GM12878 (cell line): Measurements from ENCODE around the gene BNIP3. TPM values are rescaled to one million over a fixed set of nuclear protein-coding genes. Genes with fewer than 3 reads are reported as not detected.
"Not testable (repeated sequence)": the region's sequence is repeated elsewhere in the genome, so short reads cannot be mapped to it uniquely, and the experiment has no call there.

Experiments used
- ATAC-seq: fragments of 200-7000 bp; cut with Tn5 transposase; 3 replicates; pipeline ENCODE4 v1.9.1; 2020; ENCODE audit warnings: mild to moderate bottlenecking, moderate library complexity
- BruUV-seq: library from RNA; stranded (reverse); fragments of 400-500 nt; replicated peaks from 2 replicates; lab custom pipeline; 2021; lab: Mats Ljungman, UMichigan
- CTCF ChIA-PET: fragments of 300-600 bp; sonication (Branson Sonifier 250); formaldehyde crosslinking; extraction: SDS; loops from one replicate; lab custom pipeline; 2021; ENCODE audit warnings: inconsistent platforms; lab: Yijun Ruan, JAX
- POLR2A ChIA-PET: fragments of 350-600 bp; formaldehyde crosslinking; extraction: SDS; loops from one replicate; lab custom pipeline; 2021; ENCODE audit warnings: inconsistent platforms; lab: Charles Lee
- RAD21 ChIA-PET: fragments of 300-600 bp; sonication (Branson Sonifier 250); formaldehyde crosslinking; loops from one replicate; lab custom pipeline; 2023; ENCODE audit warnings: antibody characterized with exemption; ENCODE audit not compliant: unreplicated experiment; lab: Charles Lee
- SMC1A ChIA-PET: fragments of 300-600 bp; sonication (Branson Sonifier 250); formaldehyde crosslinking; loops from one replicate; lab custom pipeline; 2023; ENCODE audit not compliant: unreplicated experiment, uncharacterized antibody; lab: Charles Lee
- DNase-seq: peaks from one replicate; pipeline ENCODE4 v3.0.0-alpha.2; 2011; ENCODE audit warnings: low read depth, low spot score
- FAIRE-seq: peaks from 3 replicates; lab custom pipeline; 2011; peaks lifted over from hg19 to GRCh38; lab: Jason Lieb, UNC
- H2AFZ ChIP-seq: 2 replicates; pipeline ENCODE4 v1.6.0; 2011; ENCODE audit warnings: low read depth, low read length, control low read depth; ENCODE audit not compliant: control insufficient read depth
- H3K27ac ChIP-seq: 2 replicates; pipeline ENCODE4 v1.5.1; 2011; ENCODE audit warnings: control low read depth; ENCODE audit not compliant: control insufficient read depth, insufficient read depth
- H3K27me3 ChIP-seq, 2 experiments: replicated peaks in 1 of 2; 2 replicates each; pipeline versions ENCODE4 v1.6.0 to v1.6.1; 2011; ENCODE audit warnings: low read length in 1 of 2; ENCODE audit not compliant: control insufficient read depth in 2 of 2, insufficient read depth in 2 of 2
- H3K36me3 ChIP-seq, 2 experiments: 2 replicates each; pipeline ENCODE4 v1.5.1; 2011; ENCODE audit warnings: low read length in 1 of 2; ENCODE audit not compliant: control insufficient read depth in 2 of 2, insufficient read depth in 2 of 2
- H3K4me1 ChIP-seq: 2 replicates; pipeline ENCODE4 v1.6.1; 2011; ENCODE audit warnings: mild to moderate bottlenecking, low read length, moderate library complexity, mixed read lengths; ENCODE audit not compliant: control insufficient read depth, insufficient read depth
- H3K4me2 ChIP-seq: 2 replicates; pipeline ENCODE4 v1.6.0; 2011; ENCODE audit warnings: control low read depth; ENCODE audit not compliant: control insufficient read depth, insufficient read depth
- H3K4me3 ChIP-seq: fragments of 200-600 bp; sonication (generic); 2 replicates; pipeline ENCODE4 v1.5.1; 2016
- H3K79me2 ChIP-seq: 2 replicates; pipeline ENCODE4 v1.6.0; 2011; ENCODE audit warnings: low read length; ENCODE audit not compliant: control insufficient read depth, insufficient read depth
- H3K9ac ChIP-seq: 2 replicates; pipeline ENCODE4 v1.8.0; 2011; ENCODE audit warnings: low read length, control low read depth, mixed read lengths; ENCODE audit not compliant: control insufficient read depth, insufficient read depth
- H3K9me3 ChIP-seq: replicated peaks from 3 replicates; pipeline ENCODE4 v1.5.1; 2011; ENCODE audit warnings: mild to moderate bottlenecking, low read length; ENCODE audit not compliant: control insufficient read depth, insufficient read depth
- H4K20me1 ChIP-seq: 2 replicates; pipeline ENCODE4 v1.6.0; 2011; ENCODE audit not compliant: control insufficient read depth, insufficient read depth
- CBX3 ChIP-seq: fragments of 200-600 bp; sonication (generic); IDR thresholded peaks from 2 replicates; pipeline ENCODE4 v1.6.1; 2016; ENCODE audit warnings: low read depth, borderline replicate concordance
- WGBS: methylation state at CpG from one replicate; pipeline ENCODE4 v1.1.6; 2016; ENCODE audit warnings: low lambda C conversion rate; ENCODE audit not compliant: insufficient replicate concordance, insufficient coverage; ENCODE audit errors: missing lambda C conversion rate; 5-methylcytosine and 5-hydroxymethylcytosine counted together
- in situ Hi-C: fragments of 300-500 bp; cut with MboI; formaldehyde crosslinking; loops from 9 replicates; pipeline ENCODE4 v1.14.3; 2018; ENCODE audit warnings: mixed read lengths
- intact Hi-C: fragments of 100-400 bp; cut with micrococcal nuclease; formaldehyde crosslinking; loops from one replicate; pipeline ENCODE4 v1.14.2; 2022; ENCODE audit not compliant: unreplicated experiment
- polyA plus RNA-seq, 11 experiments: library from polyadenylated mRNA; depleted of rRNA in 4 of 11; unstranded in 6 of 11; stranded (reverse) in 5 of 11; fragments of >200 nt; fragmentation: Nextera tagmentation in 4 of 11; fragmentation: Illumina TruSeq in 1 of 11; extraction: Ambion mirVana in 4 of 11; extraction: Trizol in 1 of 11; gene quantifications; 1 replicate in 1 of 11; 2 replicates in 10 of 11; pipeline versions ENCODE4 v1.2.1 to v1.2.3, GENCODE V29; 2011 to 2016; ENCODE audit warnings: inconsistent platforms in 2 of 11, missing spikeins in 2 of 11, low read depth in 1 of 11
- total RNA-seq, 4 experiments: library from RNA; depleted of rRNA in 3 of 4; stranded (reverse); fragments of >200 nt in 3 of 4; fragmentation: Illumina TruSeq in 1 of 4; extraction: Trizol in 1 of 4; gene quantifications; 2 replicates each; pipeline versions ENCODE4 v1.2.1 to v1.2.3, GENCODE V29; 2013 to 2021

Gene BNIP3
- total and polyA plus RNA-seq, 10 of the 15 experiments (the other 5 are each of a cell fraction or from before 2014, with no cell fraction given) = 7.7 to 122 (median 29.9) TPM

DNA sequence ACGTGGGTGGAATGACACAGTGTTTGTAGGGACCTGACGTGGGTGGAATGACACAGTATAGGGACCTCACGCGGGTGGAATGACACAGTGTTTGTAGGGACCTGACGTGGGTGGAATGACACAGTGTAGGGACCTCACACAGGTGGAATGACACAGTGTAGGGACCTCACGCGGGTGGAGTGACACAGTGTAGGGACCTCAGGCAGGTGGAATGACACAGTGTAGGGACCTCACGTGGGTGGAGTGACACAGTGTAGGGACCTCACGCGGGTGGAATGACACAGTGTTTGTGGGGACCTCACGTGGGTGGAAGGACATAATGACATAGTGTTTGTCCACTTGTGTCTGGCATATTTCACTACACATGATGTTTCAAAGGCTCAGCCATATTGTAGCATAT lies 61.6 kb downstream of the BNIP3 start (continued):
- TF ChIP-seq CBX3 = no peak

DNA sequence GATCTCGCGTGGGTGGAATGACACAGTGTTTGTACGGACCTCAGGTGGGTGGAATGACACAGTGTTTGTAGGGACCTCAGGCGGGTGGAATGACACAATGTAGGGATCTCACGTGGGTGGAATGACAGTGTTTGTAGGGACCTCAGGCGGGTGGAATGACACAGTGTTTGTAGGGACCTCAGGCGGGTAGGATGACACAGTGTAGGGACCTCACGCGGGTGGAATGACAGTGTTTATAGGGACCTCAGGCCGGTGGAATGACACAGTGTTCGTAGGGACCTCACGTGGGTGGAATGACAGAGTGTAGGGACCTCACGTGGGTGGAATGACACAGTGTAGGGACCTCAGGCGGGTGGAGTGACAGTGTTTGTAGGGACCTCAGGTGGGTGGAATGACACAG lies 62.3 kb downstream of the BNIP3 start:
- H2AFZ ChIP-seq, POLR2A ChIA-PET, H3K27me3 ChIP-seq, H3K36me3 ChIP-seq, BruUV-seq, ATAC-seq, FAIRE-seq, DNase-seq, H4K20me1 ChIP-seq, CTCF ChIA-PET, H3K9ac ChIP-seq, in situ Hi-C loops, H3K4me2 ChIP-seq, H3K9me3 ChIP-seq, RAD21 ChIA-PET, H3K27ac ChIP-seq, H3K4me3 ChIP-seq, SMC1A ChIA-PET, intact Hi-C loops, H3K4me1 ChIP-seq: not testable (repeated sequence)
- peaks cover 43% of the 10 kb centered on the region for H3K79me2 ChIP-seq
- 95% methylated on average over 14 of the region's 14 CpGs for WGBS

Other genes with a start within 250 kb of the BNIP3 start
- 22.3 and 24.6 TPM in 2 replicates for gene PPP2R2D, start 80.9 kb downstream of the BNIP3 start, total RNA-seq (2014; rRNA removed)
- 21.1 and 23.8 TPM in 2 replicates for gene PPP2R2D, start 80.9 kb downstream of the BNIP3 start, total RNA-seq (2014; rRNA removed; fragmentation: Illumina TruSeq; extraction: Trizol)
- gene PPP2R2D, start 80.9 kb downstream of the BNIP3 start, total RNA-seq (2021) = 23.3 and 23.5 TPM in 2 replicates
- gene PPP2R2D, start 80.9 kb downstream of the BNIP3 start, polyA plus RNA-seq (2011; rRNA removed) = 39.2 and 41.9 TPM in 2 replicates
- gene PPP2R2D, start 80.9 kb downstream of the BNIP3 start, polyA plus RNA-seq (2014; fragmentation: Illumina TruSeq; extraction: Trizol) = 18.1 and 20.0 TPM in 2 replicates
- gene PPP2R2D, start 80.9 kb downstream of the BNIP3 start, polyA plus RNA-seq (2014; fragmentation: Nextera tagmentation; extraction: Ambion mirVana) = 1 to 10 TPM; 2.8 to 3.6 TPM
- 28.8 and 29.7 TPM in 2 replicates for gene PPP2R2D, start 80.9 kb downstream of the BNIP3 start, polyA plus RNA-seq (2014; rRNA removed)
- gene PPP2R2D, start 80.9 kb downstream of the BNIP3 start, polyA plus RNA-seq (2016; fragmentation: Nextera tagmentation; extraction: Ambion mirVana) = 10 to 100 TPM in 1 of 2 experiments, 1 to 10 TPM in 1; 4.6 to 21.2 TPM
- not detected in 2 replicates for gene JAKMIP3, start 84.0 kb upstream of the BNIP3 start, total RNA-seq (2014; rRNA removed)
- not detected in 2 replicates for gene JAKMIP3, start 84.0 kb upstream of the BNIP3 start, total RNA-seq (2014; rRNA removed; fragmentation: Illumina TruSeq; extraction: Trizol)
- not detected in 2 replicates for gene JAKMIP3, start 84.0 kb upstream of the BNIP3 start, total RNA-seq (2021)
- gene JAKMIP3, start 84.0 kb upstream of the BNIP3 start, polyA plus RNA-seq (2011; rRNA removed) = 0.01 and 0.03 TPM in 2 replicates
- gene JAKMIP3, start 84.0 kb upstream of the BNIP3 start, polyA plus RNA-seq (2014; fragmentation: Illumina TruSeq; extraction: Trizol) = 0.01 TPM in 1 of 2 replicates, not detected in the other
- not detected for gene JAKMIP3, start 84.0 kb upstream of the BNIP3 start, polyA plus RNA-seq (2014; fragmentation: Nextera tagmentation; extraction: Ambion mirVana)
- 0.01 TPM in 1 of 2 replicates, not detected in the other for gene JAKMIP3, start 84.0 kb upstream of the BNIP3 start, polyA plus RNA-seq (2014; rRNA removed)
- gene JAKMIP3, start 84.0 kb upstream of the BNIP3 start, polyA plus RNA-seq (2016; fragmentation: Nextera tagmentation; extraction: Ambion mirVana) = not detected
- not detected in 2 replicates for gene DPYSL4, start 205.0 kb upstream of the BNIP3 start, total RNA-seq (2014; rRNA removed)
- not detected in 2 replicates for gene DPYSL4, start 205.0 kb upstream of the BNIP3 start, total RNA-seq (2014; rRNA removed; fragmentation: Illumina TruSeq; extraction: Trizol)
- 0.16 and 0.21 TPM in 2 replicates for gene DPYSL4, start 205.0 kb upstream of the BNIP3 start, total RNA-seq (2021)
- not detected in 2 replicates for gene DPYSL4, start 205.0 kb upstream of the BNIP3 start, polyA plus RNA-seq (2011; rRNA removed)
- not detected in 2 replicates for gene DPYSL4, start 205.0 kb upstream of the BNIP3 start, polyA plus RNA-seq (2014; fragmentation: Illumina TruSeq; extraction: Trizol)
- gene DPYSL4, start 205.0 kb upstream of the BNIP3 start, polyA plus RNA-seq (2014; fragmentation: Nextera tagmentation; extraction: Ambion mirVana) = not detected
- 0.42 TPM in 1 of 2 replicates, not detected in the other for gene DPYSL4, start 205.0 kb upstream of the BNIP3 start, polyA plus RNA-seq (2014; rRNA removed)
- under 1 TPM in 1 of 2 experiments, not detected in 1; 0.10 TPM for gene DPYSL4, start 205.0 kb upstream of the BNIP3 start, polyA plus RNA-seq (2016; fragmentation: Nextera tagmentation; extraction: Ambion mirVana)